HG02759 (cell line): ENCODE data around the gene HOOK1.
"Not testable (repeated sequence)": the region's sequence is repeated elsewhere in the genome, so short reads cannot be mapped to it uniquely, and the experiment has no call there.

Source experiments
- ATAC-seq: cut with Tn5 transposase; IDR thresholded peaks from one replicate; pipeline ENCODE4 v1.9.1; 2021; ENCODE audit warnings: mild to moderate bottlenecking, moderate library complexity; ENCODE audit not compliant: unreplicated experiment

Gene HOOK1

GRCh38 chr1:59885160-59885832 is 70.5 kb downstream of the HOOK1 start:
- ATAC-seq, result no peak

DNA sequence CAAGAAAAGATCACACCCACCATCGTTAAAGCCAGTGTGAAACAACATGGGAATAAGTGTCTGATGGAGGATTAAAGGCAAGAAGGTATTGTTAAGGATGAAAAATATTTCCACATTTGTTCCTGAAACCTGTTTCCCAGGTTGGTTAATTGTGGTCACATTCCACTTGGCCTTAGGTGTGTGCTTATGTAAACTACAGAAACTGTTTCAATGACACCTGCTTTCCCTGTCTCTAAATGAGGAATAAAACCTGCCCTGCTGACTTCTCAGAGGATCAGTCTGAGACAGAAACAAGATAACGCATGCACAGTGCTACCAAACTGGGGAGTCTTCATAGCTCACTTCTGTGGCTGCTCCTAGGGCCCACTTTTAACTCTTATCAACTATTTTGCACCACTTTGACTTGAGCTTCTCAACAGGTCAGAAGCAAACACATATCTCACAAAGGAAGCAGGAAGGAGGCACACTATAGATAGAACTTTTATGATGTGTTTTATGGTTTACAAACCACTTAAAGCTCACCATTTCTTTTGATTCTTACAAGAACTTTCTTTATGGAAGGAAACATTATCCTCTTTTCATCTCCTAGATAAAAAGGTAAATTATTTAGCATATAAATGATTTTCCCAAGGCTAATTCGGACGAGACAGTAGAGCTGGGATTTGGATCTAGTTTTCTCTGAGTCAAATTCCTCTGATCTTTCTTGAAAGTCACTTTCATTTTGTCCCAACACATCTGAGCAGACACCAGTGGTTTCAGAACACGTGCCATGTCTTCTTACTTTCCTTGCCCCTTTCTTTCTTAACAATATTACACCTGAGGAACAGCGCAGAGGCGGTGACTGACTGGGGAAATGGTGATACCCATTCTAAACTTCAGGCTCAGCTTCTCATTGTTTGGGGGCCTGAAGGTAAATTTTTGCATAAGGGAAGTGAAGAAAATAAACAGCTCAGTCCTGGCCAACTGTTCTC is 78.4 kb downstream of the HOOK1 start:
- no peak for ATAC-seq

- no peak for ATAC-seq
Observed at GRCh38 chr1:59897165-59897564, 82.4 kb downstream of the HOOK1 start.

DNA sequence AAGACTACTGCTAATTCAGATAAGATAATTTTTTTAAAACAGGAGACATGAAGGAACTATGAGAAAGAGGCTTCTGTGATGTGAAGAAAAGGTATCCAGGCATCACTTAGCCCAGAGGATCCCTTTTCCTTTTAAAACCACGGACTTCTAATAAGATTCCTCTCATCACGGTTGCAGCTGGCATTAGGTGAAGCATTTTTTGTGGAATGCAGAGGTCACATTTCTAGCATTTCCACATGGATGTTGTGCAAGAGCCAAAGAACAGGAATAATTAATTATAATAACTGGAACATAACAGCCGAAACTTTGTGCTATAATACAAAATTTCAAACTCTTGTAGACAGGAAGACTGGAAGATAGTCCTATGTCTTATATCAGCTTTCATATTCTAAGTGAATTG is 84.2 kb downstream of the HOOK1 start:
- no peak for ATAC-seq

- no peak for ATAC-seq
Observed at GRCh38 chr1:59900640-59901039, 85.9 kb downstream of the HOOK1 start.

DNA sequence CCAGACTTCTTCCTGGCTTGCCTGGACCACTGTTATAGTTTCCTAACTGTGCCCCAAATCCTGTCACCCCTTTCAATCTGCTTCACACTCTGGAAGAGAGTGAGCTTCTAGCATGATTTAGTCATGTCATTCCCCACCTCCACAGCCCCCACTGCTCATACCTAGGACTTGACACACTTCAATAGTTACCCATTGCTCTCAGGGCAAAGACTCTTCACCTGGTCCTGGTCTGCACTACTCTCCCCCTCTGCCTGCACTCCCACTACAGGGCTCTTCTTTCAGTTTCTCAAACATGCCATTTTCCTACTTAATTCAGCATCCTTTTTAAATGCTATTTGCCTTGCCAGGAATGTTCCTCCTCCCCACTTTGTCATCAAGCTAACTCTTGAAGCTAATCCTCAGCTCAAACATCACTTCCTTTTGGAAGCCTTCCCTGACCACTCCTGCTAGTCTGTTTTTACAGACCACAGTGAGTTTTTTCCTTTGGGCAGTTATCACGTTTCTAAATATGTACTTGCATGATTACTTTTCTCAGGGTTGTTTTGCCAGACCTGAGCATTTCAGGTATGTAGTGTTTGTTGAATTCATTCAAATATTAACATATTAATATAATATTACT is 87.1 kb downstream of the HOOK1 start:
- ATAC-seq, result no peak

- ATAC-seq, result peak; percentile 57
Observed at GRCh38 chr1:59903141-59903754, 88.5 kb downstream of the HOOK1 start.

DNA sequence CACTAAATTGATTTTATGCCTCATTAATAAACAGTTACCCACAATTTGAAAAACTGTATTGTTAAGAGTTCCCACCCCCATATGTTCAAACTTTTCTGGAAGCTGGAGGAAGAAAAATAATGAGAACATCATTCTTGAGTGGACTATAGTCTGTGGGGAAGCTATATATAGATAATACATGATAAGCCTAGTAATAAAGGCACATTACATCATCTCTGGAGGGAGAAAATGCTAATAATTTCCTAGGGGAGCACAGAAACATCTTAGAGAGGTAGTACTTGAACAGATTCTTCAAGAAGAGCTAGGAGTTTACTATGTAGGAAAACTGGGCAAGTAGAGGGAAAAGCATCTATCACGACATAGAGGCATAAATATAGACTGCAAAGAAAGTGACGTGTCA is 92.2 kb downstream of the HOOK1 start:
- ATAC-seq, result no peak

DNA sequence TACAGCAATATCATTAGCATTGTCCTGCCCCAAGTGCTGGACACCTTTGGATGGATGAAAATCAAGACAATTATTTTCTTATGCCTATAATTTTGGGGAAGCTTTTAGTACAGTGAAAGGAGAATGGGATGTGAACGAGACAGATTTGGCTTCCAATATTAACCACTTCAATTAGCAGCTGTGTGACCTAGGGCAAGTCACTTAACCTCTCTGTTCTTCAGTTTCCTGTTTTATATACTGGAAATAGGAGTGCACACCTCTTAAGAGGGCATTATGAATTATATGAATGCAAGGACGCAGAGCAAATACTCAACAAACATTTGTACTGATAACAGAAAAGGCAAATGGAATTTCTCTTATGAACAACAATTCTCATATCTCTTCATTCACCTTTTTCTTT is 93.3 kb downstream of the HOOK1 start:
- no peak for ATAC-seq

DNA sequence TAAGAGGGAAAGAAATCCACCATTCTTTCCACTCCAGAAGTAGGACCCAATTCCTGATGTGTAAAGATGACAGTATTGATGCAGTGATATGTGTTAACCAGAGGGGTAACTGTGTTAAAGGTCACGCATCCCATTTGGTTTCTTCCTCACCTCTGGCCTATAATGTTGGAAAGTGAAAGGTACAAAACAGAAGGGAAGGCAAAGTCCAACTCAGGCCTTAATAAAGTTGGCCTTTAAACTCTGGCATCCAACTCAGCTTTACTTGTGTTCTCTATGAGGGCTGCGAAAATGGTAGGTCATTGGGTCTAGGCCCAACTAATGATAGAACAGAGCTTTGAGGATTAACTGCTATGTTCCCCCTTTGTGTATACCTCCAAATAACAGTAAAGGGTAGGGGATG is 93.9 kb downstream of the HOOK1 start:
- ATAC-seq, result no peak

- ATAC-seq, result not testable (repeated sequence)
Observed at GRCh38 chr1:59914791-59915286, 100.1 kb downstream of the HOOK1 start.

GRCh38 chr1:59915516-59915915 is 100.8 kb downstream of the HOOK1 start:
- ATAC-seq, result no peak

GRCh38 chr1:59917026-59917784 is 102.5 kb downstream of the HOOK1 start:
- no peak for ATAC-seq

GRCh38 chr1:59917785-59918180 is 103.0 kb downstream of the HOOK1 start:
- ATAC-seq, result no peak

- no peak for ATAC-seq
Observed at GRCh38 chr1:59919746-59920145, 105.0 kb downstream of the HOOK1 start.

DNA sequence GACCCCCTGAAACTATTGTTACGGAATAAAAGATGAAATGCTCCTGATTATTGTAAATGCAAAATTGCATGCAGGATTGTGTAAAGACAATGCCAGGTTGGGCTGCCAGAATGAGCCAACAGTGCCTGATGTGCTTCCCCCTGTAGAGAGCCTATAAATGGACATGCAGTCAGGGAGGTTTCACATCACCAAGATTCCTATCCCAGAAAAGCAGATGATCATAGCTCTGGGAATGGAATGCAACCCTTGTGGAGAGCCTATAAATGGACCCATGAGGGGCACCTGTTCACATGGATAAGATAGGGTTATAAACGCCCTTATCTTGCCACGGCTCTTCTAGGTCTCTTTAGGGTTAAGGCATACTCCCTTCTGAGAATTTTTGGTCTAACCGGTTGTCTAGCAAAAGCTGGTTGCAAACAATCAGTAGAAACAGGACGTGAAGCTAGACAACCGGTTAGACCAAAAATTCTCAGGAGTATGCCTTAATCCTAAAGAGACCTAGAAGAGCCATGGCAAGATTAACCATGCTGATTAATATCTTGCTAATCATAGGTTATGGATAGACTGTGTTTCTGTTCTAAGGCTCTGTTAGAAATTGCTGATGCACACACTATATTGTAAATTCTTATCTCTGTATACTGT is 106.6 kb downstream of the HOOK1 start:
- not testable (repeated sequence) for ATAC-seq

- ATAC-seq, result no peak
Observed at GRCh38 chr1:59924653-59925052, 109.9 kb downstream of the HOOK1 start.
